HEK293 (cell line): ENCODE data around the gene CABP7.

Experiments used
- ATF2 ChIP-seq: fragments of 450-650 bp; formaldehyde crosslinking; IDR thresholded peaks from 2 replicates; pipeline ENCODE4 v1.5.1; 2016; ENCODE audit warnings: missing biosample characterization, missing genetic modification characterization, low read depth
- REST ChIP-seq: fragments of 450-650 bp; formaldehyde crosslinking; IDR thresholded peaks from 2 replicates; pipeline ENCODE4 v1.5.1; 2016; ENCODE audit warnings: missing biosample characterization, missing genetic modification characterization
- TCF7L2 ChIP-seq: IDR thresholded peaks from 2 replicates; pipeline ENCODE4 v1.6.1; 2011; ENCODE audit warnings: low read depth, mild to moderate bottlenecking, inconsistent platforms, low read length, moderate library complexity, borderline replicate concordance
- ZNF548 ChIP-seq: fragments of 450-650 bp; formaldehyde crosslinking; IDR thresholded peaks from 2 replicates; pipeline ENCODE4 v1.5.1; 2016; ENCODE audit warnings: missing biosample characterization, missing genetic modification characterization
- ZNF791 ChIP-seq: fragments of 450-650 bp; formaldehyde crosslinking; IDR thresholded peaks from 2 replicates; pipeline ENCODE4 v1.5.1; 2016; ENCODE audit warnings: missing biosample characterization, missing genetic modification characterization
- TF ChIP-seq, protein P1 (sequence below): fragments of 450-650 bp; formaldehyde crosslinking; IDR thresholded peaks from 2 replicates; pipeline ENCODE4 v1.5.1; 2016; ENCODE audit warnings: missing biosample characterization, missing genetic modification characterization
- TF ChIP-seq, protein P2 (sequence below): fragments of 450-650 bp; formaldehyde crosslinking; optimal IDR thresholded peaks from 2 replicates; pipeline ENCODE3; 2016; ENCODE audit warnings: missing biosample characterization, mild to moderate bottlenecking, missing genetic modification characterization
- TF ChIP-seq, protein P3 (sequence below): sonication (generic); formaldehyde crosslinking; IDR thresholded peaks from 2 replicates; pipeline ENCODE4 v1.8.1; 2022; ENCODE audit warnings: mild to moderate bottlenecking, moderate library complexity, missing genetic modification reagents

GRCh38 chr22:29679316-29679715 is 40.5 kb upstream of the CABP7 start:
- TF ChIP-seq, protein P1, sequence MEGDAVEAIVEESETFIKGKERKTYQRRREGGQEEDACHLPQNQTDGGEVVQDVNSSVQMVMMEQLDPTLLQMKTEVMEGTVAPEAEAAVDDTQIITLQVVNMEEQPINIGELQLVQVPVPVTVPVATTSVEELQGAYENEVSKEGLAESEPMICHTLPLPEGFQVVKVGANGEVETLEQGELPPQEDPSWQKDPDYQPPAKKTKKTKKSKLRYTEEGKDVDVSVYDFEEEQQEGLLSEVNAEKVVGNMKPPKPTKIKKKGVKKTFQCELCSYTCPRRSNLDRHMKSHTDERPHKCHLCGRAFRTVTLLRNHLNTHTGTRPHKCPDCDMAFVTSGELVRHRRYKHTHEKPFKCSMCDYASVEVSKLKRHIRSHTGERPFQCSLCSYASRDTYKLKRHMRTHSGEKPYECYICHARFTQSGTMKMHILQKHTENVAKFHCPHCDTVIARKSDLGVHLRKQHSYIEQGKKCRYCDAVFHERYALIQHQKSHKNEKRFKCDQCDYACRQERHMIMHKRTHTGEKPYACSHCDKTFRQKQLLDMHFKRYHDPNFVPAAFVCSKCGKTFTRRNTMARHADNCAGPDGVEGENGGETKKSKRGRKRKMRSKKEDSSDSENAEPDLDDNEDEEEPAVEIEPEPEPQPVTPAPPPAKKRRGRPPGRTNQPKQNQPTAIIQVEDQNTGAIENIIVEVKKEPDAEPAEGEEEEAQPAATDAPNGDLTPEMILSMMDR (tag by site-specific recombination), result no peak
- TF ChIP-seq ZNF791 (no peak), ZNF548 (no peak), TCF7L2 (no peak), REST (no peak), ATF2 (tag by site-specific recombination) (no peak)
- TF ChIP-seq, protein P2, sequence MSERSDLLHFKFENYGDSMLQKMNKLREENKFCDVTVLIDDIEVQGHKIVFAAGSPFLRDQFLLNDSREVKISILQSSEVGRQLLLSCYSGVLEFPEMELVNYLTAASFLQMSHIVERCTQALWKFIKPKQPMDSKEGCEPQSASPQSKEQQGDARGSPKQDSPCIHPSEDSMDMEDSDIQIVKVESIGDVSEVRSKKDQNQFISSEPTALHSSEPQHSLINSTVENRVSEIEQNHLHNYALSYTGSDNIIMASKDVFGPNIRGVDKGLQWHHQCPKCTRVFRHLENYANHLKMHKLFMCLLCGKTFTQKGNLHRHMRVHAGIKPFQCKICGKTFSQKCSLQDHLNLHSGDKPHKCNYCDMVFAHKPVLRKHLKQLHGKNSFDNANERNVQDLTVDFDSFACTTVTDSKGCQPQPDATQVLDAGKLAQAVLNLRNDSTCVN, result no peak
- TF ChIP-seq, protein P3, sequence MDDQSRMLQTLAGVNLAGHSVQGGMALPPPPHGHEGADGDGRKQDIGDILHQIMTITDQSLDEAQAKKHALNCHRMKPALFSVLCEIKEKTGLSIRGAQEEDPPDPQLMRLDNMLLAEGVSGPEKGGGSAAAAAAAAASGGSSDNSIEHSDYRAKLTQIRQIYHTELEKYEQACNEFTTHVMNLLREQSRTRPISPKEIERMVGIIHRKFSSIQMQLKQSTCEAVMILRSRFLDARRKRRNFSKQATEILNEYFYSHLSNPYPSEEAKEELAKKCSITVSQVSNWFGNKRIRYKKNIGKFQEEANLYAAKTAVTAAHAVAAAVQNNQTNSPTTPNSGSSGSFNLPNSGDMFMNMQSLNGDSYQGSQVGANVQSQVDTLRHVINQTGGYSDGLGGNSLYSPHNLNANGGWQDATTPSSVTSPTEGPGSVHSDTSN (CRISPR knock-in tag), result no peak
